ENCODE data around the gene HMCN2.

Gene HMCN2

GRCh38 chr9:130459941-130460669 is 194.5 kb downstream of the HMCN2 start:
- no peak for DNase-seq

DNA sequence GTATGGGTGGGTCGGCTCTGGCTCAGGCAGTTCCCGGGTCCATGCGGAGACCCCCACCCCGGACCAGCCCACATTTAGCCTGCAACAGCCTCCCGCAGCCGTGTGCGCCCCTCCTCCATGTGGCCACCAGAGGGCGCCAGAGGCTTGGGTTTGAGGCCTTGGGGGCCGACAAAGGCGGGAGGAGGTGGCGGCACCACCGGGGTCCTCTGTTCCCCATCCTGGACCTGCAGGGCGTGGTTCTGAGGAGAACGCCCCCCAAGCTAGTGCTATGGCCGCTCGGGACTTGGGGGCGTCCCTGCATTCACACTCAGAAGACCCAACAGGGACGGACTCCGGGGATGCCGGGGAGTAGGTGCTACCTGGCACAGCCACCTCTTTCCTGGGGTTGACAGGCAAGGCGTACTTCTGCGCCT is 195.7 kb downstream of the HMCN2 start:
- peak; percentile 88 for DNase-seq

GRCh38 chr9:130461731-130462130 is 196.2 kb downstream of the HMCN2 start:
- DNase-seq = no peak

DNA sequence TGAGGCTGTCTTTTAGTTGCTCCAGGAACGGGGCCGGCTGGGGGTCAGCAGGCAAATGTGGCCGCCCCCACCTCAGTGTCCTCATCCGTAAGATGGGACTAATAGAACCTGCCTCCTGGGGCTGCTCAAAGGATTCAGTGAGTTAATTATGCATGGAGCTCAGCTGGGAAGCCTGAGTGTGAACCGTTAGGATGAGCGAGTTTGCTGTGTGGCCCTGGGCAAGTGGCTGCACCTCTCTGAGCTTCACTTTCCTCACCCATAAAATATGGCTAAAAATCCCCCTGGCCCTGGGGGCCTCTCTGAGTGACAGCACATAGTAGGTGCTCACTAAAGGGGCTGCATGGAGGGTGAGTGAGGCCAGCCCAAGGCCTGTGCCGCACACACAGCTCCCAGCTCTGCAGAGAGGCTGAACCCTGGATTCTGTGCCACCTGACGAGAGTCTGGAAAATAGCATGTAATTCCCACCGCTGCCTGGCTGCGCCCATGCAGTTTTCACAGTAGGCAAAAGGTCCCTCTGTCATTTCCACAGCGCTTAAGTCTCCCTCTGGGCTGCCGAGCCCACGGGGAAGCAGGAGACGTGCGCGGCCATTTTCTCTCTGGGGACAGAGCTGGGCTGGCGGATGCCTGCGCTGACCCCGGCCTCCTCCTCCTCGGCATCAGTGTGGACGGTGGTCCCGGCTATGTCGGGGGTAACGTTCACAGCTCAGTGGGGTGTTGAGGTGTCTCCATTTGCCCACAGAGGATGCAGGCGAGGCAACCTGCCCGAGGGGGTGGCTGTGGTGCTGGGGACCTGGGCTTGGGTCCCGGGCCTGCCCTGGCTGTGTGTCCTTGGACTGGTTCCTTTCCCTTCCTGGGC is 197.4 kb downstream of the HMCN2 start:
- no peak for DNase-seq

- no peak for DNase-seq
Observed at GRCh38 chr9:130463763-130464745, 198.5 kb downstream of the HMCN2 start.

- no peak for DNase-seq
Observed at GRCh38 chr9:130465383-130466096, 200.0 kb downstream of the HMCN2 start.

DNA sequence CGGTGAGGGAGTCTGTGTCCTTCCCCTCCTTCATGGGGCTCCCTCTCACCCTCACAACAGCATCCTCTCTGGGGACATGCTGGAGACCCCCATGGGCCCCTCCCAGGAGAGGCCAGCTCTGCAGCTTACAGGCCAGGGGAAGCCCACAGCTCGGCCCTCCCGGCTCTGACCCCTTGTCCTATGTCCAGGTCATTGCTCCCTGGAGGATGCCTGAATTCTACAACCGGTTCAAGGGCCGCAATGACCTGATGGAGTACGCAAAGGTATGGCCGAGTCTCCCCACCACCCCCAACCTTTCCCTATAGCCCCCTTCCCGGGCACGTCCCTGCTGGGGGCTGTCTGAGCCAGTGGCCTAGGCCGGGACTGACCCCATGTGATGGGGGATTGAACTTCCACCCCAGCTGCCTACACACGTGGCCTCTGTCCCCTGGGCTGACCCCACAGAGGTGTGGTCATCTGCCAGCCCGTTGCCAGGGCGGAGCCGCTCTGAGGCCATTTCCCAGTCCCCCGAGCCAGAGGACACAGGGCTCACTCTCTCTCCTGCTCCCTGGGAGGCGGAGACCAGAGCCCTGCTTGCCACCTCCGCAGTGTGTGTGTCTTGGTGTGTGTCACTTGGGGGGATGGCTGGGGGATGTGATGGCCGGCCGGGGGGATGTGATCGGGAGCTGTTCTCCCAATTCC is 201.1 kb downstream of the HMCN2 start:
- DNase-seq = no peak

DNA sequence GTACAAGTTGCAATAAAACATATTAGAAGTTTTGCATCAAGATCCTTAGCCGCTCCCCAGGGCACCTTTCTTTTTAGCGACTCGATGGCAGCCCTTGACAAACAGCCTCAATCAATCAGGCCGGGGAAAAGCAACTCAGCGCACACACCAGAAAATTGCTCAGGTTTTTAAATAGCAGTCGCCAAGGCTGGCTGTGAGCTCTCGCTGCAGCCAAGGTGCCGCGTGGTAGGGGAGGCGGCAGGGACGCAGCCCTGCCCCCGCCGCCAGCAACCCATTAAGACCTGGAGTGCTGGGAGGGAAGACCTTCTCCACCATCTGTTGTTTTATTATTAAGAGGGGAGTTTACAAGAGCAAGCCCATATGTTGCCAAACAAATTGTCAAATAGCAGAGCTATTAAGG is 201.8 kb downstream of the HMCN2 start:
- DNase-seq = no peak

GRCh38 chr9:130468566-130468965 is 203.0 kb downstream of the HMCN2 start:
- DNase-seq = no peak

DNA sequence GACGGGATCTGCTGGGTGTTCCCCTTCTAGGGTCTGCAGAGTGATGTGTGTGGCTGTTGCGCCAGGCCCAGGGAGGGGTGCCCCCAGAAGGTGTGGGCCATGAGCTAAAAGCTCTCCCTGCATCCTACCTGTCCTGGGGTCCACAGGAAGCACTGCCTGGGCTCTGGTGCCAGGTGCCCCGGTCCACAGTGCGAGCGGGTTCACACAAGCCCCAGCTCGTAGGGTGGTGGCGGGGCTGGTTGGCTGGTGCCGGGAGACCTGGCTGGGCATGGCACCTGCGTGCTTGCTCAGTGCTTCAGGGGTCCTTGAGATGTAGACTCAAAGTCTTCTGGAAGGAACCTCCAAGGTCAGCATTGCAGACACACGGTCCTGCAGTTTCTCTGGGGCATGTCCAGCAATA is 204.7 kb downstream of the HMCN2 start:
- no peak for DNase-seq

DNA sequence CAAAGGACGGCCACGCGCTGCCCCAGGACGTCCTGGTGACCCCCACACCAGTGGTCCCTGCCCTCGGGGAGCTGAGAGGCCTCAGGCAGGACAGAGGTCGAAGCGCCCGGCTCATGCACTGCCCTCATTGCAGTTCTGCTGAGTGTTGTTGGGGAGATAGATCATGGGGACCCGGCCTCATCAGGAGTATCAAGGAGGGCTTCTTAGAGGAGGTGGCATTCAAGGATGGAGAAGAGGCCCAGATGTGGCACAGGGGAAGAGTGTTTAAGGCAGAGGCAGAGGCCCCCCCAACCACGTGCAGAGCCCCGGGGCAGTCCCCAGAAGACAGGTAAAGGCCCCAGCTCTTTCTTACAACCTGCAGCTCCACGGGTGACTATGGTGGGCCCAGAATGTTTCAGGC is 205.4 kb downstream of the HMCN2 start:
- DNase-seq = no peak

DNA sequence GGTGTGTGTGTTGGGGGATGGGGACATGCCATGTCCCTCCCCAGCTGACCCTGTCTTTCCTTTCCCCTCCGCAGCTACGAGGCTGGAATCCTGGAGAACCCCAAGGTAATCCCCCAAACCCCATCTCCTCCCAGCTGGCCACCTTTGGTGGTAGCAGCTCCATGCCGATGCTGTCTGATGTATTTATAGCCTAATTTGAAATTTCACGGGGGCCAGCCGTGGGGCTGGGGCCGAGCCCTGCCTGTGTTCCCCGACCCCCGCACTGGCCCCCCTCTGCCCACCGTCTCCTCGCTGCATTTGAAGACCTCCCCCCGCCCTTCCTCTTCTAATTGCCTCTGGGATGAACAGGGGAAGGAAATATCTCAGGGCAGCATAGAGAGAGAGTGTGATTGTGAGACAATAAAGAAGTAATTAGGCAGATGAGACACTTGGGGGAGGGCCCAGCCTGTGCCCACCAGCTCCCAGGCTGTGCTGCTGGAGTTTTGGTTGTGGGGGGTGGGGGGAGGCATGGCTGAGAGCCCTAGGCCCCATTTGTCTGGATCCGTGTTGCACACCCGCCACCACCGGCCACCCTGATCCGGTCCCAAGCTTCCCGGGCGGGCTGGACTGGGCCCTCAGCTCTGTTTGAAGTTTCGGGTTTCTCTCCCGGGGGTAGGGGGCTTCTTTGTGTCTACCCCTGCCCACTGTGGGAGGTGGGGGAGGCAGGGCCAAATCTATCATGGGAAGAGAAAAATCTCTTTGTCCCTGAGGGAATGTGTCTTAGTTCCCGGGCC is 206.0 kb downstream of the HMCN2 start:
- DNase-seq = no peak

GRCh38 chr9:130472184-130472705 is 206.7 kb downstream of the HMCN2 start:
- no peak for DNase-seq

DNA sequence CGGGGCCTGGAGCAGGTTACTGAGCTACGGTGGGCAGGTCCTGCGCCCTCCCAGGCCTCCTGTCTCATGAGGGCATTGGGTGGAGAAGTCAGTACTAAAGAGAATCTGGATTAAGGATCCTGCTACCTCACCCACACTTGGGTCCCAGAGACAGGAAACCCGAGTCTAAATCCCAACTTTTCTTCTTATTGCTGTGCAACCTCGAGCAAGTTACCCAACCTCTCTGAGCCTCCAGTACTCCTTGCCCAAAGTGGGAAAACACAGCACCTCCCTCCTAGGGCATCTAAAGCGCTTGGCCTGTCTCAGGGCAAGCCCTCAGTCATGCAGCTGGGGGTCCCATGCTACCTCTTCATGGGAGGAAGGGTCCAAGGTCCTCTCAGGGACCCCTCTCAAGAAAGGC is 207.4 kb downstream of the HMCN2 start:
- no peak for DNase-seq

- no peak for DNase-seq
Observed at GRCh38 chr9:130473566-130473965, 208.0 kb downstream of the HMCN2 start.

DNA sequence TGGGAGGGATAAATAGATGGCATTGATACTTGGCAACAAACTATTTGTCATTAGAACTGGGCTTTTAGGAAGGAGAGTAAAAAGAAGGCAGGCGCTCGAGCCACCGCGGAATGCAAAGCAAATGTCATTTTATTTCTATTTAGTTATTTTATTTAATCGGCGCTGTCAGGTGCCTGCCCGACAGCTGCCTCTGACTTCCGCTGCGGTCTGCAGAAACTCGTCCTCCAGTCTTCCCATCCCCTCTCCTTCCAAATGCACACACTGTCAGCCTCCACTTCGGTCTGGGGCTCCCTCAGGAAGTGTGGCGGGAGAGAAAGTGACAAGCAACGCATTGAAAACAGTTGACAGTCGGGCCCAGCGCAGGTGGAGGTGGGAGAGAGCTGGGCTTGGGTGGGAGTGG is 208.5 kb downstream of the HMCN2 start:
- DNase-seq = no peak

DNA sequence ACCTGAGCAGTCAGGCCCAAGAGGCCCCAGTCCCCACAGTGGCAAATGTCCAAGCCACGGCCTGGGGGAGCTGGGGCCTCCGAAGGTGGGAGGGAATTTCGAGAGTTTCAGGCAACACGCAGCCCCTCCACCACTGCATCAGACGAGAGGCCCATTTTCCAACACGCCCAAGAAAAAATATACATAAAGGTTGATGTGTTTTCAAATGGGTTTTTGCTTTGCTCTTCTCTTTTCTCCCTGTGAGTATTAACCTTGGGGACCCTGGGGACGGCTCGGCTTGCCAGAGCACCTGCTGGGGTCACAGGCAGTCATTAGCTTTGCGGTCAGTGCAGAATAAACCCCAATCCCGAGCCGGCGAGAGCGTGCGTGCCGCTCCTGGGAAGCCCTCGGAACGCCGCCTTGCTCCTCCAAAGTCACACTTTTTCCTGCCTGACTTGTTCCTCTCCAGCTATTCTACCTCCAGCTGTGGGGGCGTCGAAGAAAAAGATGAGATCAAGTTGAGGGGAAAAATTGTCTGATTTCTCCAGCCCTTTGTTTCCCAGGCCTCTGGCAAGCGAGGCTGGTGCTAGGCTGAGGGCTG is 210.7 kb downstream of the HMCN2 start:
- DNase-seq = no peak

DNA sequence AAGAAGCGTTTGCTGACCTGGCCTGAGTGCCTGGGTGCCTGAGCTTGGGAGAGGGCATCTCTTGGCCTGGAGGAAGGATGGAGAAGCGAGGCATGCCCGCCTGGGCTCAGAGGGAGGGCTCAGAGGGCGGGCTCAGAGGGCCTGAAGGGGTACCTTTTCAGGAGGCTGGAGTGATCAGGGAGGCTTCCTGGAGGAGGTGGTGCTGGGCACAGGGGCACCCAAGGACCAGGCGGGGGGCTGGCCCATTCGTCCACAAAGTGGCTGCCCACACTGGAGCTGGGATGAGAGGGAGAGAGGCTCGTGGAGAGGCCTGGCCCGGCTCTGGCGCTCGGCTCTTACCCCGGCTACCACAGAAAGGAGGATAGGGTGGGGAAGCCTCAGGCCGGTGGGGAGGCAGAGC is 212.0 kb downstream of the HMCN2 start:
- no peak for DNase-seq

GRCh38 chr9:130478152-130478551 is 212.6 kb downstream of the HMCN2 start:
- no peak for DNase-seq
